WTC11 (cell line): ENCODE results near the gene KCNH3. TPM values are rescaled to one million over a fixed set of nuclear protein-coding genes. Genes with fewer than 3 reads are reported as not detected.

Source experiments
- ATAC-seq: fragments of 200-7000 bp; cut with Tn5 transposase; 2 replicates; pipeline ENCODE4 v1.10.0; 2021; ENCODE audit warnings: mild to moderate bottlenecking, moderate library complexity
- CTCF ChIA-PET: fragments of 300-600 bp; sonication (Branson Sonifier 250); formaldehyde crosslinking; loops from one replicate; lab custom pipeline; 2021; ENCODE audit warnings: antibody characterized with exemption; lab: Charles Lee
- POLR2A ChIA-PET: fragments of 350-600 bp; sonication (Branson Sonifier 250); formaldehyde crosslinking; loops from one replicate; lab custom pipeline; 2021; ENCODE audit warnings: antibody characterized with exemption; lab: Charles Lee
- DNase-seq: peaks from one replicate; pipeline ENCODE4 v3.0.0; 2021; ENCODE audit warnings: low spot score
- H3K27ac Mint-ChIP-seq: 2 replicates; pipeline ENCODE4 v1.8.0; 2021; ENCODE audit warnings: mixed read lengths
- H3K27me3 Mint-ChIP-seq: 2 replicates; pipeline ENCODE4 v1.8.0; 2021; ENCODE audit warnings: low read depth, mild to moderate bottlenecking, moderate library complexity, mixed read lengths
- H3K36me3 Mint-ChIP-seq: 2 replicates; pipeline ENCODE4 v1.8.0; 2021; ENCODE audit warnings: mixed read lengths
- H3K4me1 Mint-ChIP-seq: 2 replicates; pipeline ENCODE4 v1.8.0; 2022; ENCODE audit warnings: mixed read lengths
- H3K4me3 Mint-ChIP-seq: 2 replicates; pipeline ENCODE4 v1.8.0; 2021; ENCODE audit warnings: mild to moderate bottlenecking, moderate library complexity, mixed read lengths
- H3K9me3 Mint-ChIP-seq: 2 replicates; pipeline ENCODE4 v1.8.0; 2021; ENCODE audit warnings: mixed read lengths
- EMX1 ChIP-seq: fragments of 250-450 bp; sonication (Bioruptor Pico); IDR thresholded peaks from 2 replicates; pipeline ENCODE4 v1.8.0; 2021; ENCODE audit warnings: mild to moderate bottlenecking
- FOXJ3 ChIP-seq: sonication (generic); formaldehyde crosslinking; IDR thresholded peaks from 2 replicates; pipeline ENCODE4 v1.9.0; 2021; ENCODE audit warnings: missing genetic modification reagents, mild to moderate bottlenecking, borderline replicate concordance
- KAT7 ChIP-seq: sonication (generic); formaldehyde crosslinking; IDR thresholded peaks from 2 replicates; pipeline ENCODE4 v1.8.1; 2023; ENCODE audit warnings: missing genetic modification reagents, mild to moderate bottlenecking, borderline replicate concordance
- NFE2L1 ChIP-seq: sonication (generic); formaldehyde crosslinking; IDR thresholded peaks from 2 replicates; pipeline ENCODE4 v1.8.1; 2023; ENCODE audit warnings: missing genetic modification reagents
- NFYB ChIP-seq: sonication (generic); formaldehyde crosslinking; conservative IDR thresholded peaks from 2 replicates; pipeline ENCODE4 v1.8.0; 2022; ENCODE audit warnings: low read depth, missing genetic modification reagents
- TCF7 ChIP-seq: sonication (generic); formaldehyde crosslinking; IDR thresholded peaks from 2 replicates; pipeline ENCODE4 v1.8.0; 2022; ENCODE audit warnings: mild to moderate bottlenecking, low read depth, missing genetic modification reagents, moderate library complexity
- TP53 ChIP-seq: sonication (generic); formaldehyde crosslinking; IDR thresholded peaks from 2 replicates; pipeline ENCODE4 v1.8.1; 2023; ENCODE audit warnings: mild to moderate bottlenecking, missing genetic modification reagents
- ZNF232 ChIP-seq: sonication (generic); formaldehyde crosslinking; IDR thresholded peaks from 2 replicates; pipeline ENCODE4 v1.8.0; 2022; ENCODE audit warnings: mild to moderate bottlenecking, missing genetic modification reagents
- total RNA-seq: library from RNA; stranded (reverse); gene quantifications from 3 replicates; pipeline ENCODE4 v1.2.3, GENCODE V29; 2021
- TF ChIP-seq, protein P1 (sequence below): fragments of 250-450 bp; sonication (Bioruptor Pico); IDR thresholded peaks from 2 replicates; pipeline ENCODE4 v1.9.0; 2021; ENCODE audit warnings: mild to moderate bottlenecking
- TF ChIP-seq, protein P2 (sequence below): sonication (generic); formaldehyde crosslinking; IDR thresholded peaks from 2 replicates; pipeline ENCODE4 v1.8.0; 2023; ENCODE audit warnings: missing genetic modification reagents, mild to moderate bottlenecking, borderline replicate concordance
- TF ChIP-seq, protein P3 (sequence below): sonication (generic); formaldehyde crosslinking; IDR thresholded peaks from 2 replicates; pipeline ENCODE4 v1.8.0; 2023; ENCODE audit warnings: missing genetic modification reagents
- TF ChIP-seq, protein P4 (sequence below): fragments of 250-450 bp; sonication (Bioruptor Pico); conservative IDR thresholded peaks from 2 replicates; pipeline ENCODE4 v1.9.0; 2021; ENCODE audit warnings: mild to moderate bottlenecking
- TF ChIP-seq, protein P5 (sequence below): sonication (generic); formaldehyde crosslinking; conservative IDR thresholded peaks from 2 replicates; pipeline ENCODE4 v1.8.1; 2023; ENCODE audit warnings: mild to moderate bottlenecking, low read depth, missing genetic modification reagents, moderate library complexity
- TF ChIP-seq, protein P6 (sequence below): sonication (generic); formaldehyde crosslinking; IDR thresholded peaks from 2 replicates; pipeline ENCODE4 v1.8.0; 2022; ENCODE audit warnings: mild to moderate bottlenecking, missing genetic modification reagents
- TF ChIP-seq, protein P7 (sequence below): sonication (generic); formaldehyde crosslinking; IDR thresholded peaks from 2 replicates; pipeline ENCODE4 v1.8.1; 2022; ENCODE audit warnings: mild to moderate bottlenecking, moderate library complexity, missing genetic modification reagents

Gene KCNH3
- total RNA-seq, 1 experiment from 2014 or later = 0.44 TPM

DNA sequence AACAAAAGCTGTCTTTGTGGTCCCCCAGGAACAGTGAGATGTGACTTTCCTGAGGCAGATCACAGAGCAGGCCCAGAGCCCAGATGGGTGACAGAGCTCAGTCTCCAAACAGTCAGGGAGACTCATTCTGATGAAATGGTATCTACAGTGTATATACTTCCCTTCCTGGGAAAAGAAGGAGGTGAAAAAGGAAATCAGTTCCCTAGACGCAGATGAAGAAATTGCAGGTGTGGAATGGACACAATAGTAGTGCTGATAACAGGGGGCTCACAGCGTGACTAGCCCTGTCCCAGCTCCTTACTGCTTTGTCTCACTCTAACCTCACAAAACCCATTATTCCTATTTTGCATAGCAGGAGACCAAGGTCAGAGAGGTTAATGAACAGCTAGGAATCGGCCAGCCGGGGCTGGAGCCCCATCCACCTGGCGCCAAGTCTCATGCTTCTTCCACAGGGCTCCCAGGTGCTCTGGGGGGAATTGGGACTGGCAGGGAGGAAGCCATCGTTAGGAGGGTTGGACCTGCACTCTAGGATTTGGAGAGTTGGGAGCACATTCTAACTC is 11.9 kb downstream of the KCNH3 start:
- Mint-ChIP-seq H3K27me3 (peaks cover 61% of the 10 kb centered on the region), H3K36me3 (no peaks in the 10 kb centered on the region), H3K4me3 (no peak overlapping the region), H3K4me1 (peaks cover 3% of the 10 kb centered on the region; the same call in 1 of the 2 replicates), H3K9me3 (no peaks in the 10 kb centered on the region), H3K27ac (no peak overlapping the region)
- TF ChIP-seq TP53 (CRISPR knock-in tag) (no peak), NFE2L1 (CRISPR knock-in tag) (no peak), NFYB (CRISPR knock-in tag) (no peak), ZNF232 (no peak)
- TF ChIP-seq, protein P1, sequence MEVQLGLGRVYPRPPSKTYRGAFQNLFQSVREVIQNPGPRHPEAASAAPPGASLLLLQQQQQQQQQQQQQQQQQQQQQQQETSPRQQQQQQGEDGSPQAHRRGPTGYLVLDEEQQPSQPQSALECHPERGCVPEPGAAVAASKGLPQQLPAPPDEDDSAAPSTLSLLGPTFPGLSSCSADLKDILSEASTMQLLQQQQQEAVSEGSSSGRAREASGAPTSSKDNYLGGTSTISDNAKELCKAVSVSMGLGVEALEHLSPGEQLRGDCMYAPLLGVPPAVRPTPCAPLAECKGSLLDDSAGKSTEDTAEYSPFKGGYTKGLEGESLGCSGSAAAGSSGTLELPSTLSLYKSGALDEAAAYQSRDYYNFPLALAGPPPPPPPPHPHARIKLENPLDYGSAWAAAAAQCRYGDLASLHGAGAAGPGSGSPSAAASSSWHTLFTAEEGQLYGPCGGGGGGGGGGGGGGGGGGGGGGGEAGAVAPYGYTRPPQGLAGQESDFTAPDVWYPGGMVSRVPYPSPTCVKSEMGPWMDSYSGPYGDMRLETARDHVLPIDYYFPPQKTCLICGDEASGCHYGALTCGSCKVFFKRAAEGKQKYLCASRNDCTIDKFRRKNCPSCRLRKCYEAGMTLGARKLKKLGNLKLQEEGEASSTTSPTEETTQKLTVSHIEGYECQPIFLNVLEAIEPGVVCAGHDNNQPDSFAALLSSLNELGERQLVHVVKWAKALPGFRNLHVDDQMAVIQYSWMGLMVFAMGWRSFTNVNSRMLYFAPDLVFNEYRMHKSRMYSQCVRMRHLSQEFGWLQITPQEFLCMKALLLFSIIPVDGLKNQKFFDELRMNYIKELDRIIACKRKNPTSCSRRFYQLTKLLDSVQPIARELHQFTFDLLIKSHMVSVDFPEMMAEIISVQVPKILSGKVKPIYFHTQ (CRISPR knock-in tag) = no peak
- DNase-seq (no peak), ATAC-seq (no peak)
- CTCF ChIA-PET = interaction anchor here (0.6 to 7.8 kb wide), 10 partner anchors 16 to 412 kb away, joined by 3 to 99 read pairs (median 6); partner anchors contain the start of genes DNAJC22 and TMBIM6
- POLR2A ChIA-PET = no interaction called here

DNA sequence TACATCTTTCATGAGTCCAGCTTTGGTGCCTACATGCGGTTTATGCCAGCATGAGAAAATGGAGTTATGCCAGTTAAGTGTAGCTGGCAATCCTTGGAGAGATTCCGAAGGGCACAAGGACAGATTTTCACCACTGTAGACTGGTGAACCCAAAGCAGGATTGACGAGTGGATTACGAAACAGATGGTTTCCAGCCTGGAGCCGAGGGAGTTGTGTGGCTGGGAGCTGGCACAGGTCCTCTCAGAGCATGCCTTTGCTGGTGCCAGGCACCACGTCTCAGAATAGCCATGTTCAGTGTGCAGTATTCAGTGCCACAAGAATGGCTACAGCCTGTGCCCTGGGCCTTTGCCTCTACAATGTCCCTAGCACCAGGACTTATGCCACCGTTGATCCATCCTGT is 13.2 kb downstream of the KCNH3 start:
- ATAC-seq = no peak

More for the DNA sequence above, 13.2 kb downstream of the KCNH3 start:
- DNase-seq = no peak
- Mint-ChIP-seq H3K4me1 (peaks cover 3% of the 10 kb centered on the region; the same call in 1 of the 2 replicates), H3K9me3 (no peaks in the 10 kb centered on the region), H3K27ac (no peak overlapping the region), H3K27me3 (peaks cover 49% of the 10 kb centered on the region), H3K36me3 (no peaks in the 10 kb centered on the region), H3K4me3 (no peak overlapping the region)
- ChIA-PET POLR2A (no interaction called here), CTCF (interaction anchor here (1.1 to 7.8 kb wide), 13 partner anchors 9 to 220 kb away, joined by 4 to 99 read pairs (median 21); partner anchors contain the start of genes DNAJC22, KCNH3, PRPF40B and SPATS2)
- TF ChIP-seq, protein P2, sequence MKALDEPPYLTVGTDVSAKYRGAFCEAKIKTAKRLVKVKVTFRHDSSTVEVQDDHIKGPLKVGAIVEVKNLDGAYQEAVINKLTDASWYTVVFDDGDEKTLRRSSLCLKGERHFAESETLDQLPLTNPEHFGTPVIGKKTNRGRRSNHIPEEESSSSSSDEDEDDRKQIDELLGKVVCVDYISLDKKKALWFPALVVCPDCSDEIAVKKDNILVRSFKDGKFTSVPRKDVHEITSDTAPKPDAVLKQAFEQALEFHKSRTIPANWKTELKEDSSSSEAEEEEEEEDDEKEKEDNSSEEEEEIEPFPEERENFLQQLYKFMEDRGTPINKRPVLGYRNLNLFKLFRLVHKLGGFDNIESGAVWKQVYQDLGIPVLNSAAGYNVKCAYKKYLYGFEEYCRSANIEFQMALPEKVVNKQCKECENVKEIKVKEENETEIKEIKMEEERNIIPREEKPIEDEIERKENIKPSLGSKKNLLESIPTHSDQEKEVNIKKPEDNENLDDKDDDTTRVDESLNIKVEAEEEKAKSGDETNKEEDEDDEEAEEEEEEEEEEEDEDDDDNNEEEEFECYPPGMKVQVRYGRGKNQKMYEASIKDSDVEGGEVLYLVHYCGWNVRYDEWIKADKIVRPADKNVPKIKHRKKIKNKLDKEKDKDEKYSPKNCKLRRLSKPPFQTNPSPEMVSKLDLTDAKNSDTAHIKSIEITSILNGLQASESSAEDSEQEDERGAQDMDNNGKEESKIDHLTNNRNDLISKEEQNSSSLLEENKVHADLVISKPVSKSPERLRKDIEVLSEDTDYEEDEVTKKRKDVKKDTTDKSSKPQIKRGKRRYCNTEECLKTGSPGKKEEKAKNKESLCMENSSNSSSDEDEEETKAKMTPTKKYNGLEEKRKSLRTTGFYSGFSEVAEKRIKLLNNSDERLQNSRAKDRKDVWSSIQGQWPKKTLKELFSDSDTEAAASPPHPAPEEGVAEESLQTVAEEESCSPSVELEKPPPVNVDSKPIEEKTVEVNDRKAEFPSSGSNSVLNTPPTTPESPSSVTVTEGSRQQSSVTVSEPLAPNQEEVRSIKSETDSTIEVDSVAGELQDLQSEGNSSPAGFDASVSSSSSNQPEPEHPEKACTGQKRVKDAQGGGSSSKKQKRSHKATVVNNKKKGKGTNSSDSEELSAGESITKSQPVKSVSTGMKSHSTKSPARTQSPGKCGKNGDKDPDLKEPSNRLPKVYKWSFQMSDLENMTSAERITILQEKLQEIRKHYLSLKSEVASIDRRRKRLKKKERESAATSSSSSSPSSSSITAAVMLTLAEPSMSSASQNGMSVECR = no peak
- TF ChIP-seq TCF7 (no peak), EMX1 (no peak), FOXJ3 (no peak), NFE2L1 (CRISPR knock-in tag) (no peak), KAT7 (no peak)
- TF ChIP-seq, protein P3, sequence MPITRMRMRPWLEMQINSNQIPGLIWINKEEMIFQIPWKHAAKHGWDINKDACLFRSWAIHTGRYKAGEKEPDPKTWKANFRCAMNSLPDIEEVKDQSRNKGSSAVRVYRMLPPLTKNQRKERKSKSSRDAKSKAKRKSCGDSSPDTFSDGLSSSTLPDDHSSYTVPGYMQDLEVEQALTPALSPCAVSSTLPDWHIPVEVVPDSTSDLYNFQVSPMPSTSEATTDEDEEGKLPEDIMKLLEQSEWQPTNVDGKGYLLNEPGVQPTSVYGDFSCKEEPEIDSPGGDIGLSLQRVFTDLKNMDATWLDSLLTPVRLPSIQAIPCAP (CRISPR knock-in tag) = no peak
- TF ChIP-seq, protein P4, sequence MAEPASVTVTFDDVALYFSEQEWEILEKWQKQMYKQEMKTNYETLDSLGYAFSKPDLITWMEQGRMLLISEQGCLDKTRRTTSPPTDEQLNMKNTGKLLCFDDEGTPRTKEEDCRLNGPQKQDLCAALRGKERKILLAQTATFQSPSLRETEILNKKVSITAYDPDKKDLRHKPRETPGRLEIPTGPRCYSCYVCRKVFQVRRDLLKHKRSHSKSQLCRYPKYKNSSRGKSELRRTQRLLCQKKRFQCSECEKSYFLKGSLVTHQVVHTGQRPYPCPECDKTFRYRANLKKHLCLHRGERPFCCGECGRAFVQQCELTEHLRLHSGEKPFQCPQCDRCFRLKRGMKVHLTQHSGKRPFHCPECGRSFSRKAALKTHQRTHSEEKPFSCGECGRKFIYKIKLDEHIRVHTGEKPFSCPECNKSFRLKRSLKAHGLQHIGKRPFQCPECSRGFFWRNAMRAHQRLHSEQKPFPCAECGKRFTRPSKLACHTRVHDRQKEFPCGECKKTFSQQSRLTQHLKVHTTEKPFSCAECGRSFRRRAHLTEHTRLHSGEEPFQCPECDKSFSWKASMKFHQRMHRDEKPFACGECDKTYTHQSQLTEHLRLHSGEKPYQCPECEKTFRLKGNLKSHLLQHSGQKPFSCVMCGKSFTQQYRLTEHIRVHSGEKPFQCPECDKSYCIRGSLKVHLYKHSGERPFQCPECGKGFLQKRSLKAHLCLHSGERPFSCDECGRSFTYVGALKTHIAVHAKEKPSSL (CRISPR knock-in tag) = no peak
- TF ChIP-seq, protein P5, sequence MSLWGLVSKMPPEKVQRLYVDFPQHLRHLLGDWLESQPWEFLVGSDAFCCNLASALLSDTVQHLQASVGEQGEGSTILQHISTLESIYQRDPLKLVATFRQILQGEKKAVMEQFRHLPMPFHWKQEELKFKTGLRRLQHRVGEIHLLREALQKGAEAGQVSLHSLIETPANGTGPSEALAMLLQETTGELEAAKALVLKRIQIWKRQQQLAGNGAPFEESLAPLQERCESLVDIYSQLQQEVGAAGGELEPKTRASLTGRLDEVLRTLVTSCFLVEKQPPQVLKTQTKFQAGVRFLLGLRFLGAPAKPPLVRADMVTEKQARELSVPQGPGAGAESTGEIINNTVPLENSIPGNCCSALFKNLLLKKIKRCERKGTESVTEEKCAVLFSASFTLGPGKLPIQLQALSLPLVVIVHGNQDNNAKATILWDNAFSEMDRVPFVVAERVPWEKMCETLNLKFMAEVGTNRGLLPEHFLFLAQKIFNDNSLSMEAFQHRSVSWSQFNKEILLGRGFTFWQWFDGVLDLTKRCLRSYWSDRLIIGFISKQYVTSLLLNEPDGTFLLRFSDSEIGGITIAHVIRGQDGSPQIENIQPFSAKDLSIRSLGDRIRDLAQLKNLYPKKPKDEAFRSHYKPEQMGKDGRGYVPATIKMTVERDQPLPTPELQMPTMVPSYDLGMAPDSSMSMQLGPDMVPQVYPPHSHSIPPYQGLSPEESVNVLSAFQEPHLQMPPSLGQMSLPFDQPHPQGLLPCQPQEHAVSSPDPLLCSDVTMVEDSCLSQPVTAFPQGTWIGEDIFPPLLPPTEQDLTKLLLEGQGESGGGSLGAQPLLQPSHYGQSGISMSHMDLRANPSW (CRISPR knock-in tag) = no peak
- TF ChIP-seq, protein P6, sequence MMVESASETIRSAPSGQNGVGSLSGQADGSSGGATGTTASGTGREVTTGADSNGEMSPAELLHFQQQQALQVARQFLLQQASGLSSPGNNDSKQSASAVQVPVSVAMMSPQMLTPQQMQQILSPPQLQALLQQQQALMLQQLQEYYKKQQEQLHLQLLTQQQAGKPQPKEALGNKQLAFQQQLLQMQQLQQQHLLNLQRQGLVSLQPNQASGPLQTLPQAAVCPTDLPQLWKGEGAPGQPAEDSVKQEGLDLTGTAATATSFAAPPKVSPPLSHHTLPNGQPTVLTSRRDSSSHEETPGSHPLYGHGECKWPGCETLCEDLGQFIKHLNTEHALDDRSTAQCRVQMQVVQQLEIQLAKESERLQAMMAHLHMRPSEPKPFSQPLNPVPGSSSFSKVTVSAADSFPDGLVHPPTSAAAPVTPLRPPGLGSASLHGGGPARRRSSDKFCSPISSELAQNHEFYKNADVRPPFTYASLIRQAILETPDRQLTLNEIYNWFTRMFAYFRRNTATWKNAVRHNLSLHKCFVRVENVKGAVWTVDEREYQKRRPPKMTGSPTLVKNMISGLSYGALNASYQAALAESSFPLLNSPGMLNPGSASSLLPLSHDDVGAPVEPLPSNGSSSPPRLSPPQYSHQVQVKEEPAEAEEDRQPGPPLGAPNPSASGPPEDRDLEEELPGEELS = no peak
- TF ChIP-seq, protein P7, sequence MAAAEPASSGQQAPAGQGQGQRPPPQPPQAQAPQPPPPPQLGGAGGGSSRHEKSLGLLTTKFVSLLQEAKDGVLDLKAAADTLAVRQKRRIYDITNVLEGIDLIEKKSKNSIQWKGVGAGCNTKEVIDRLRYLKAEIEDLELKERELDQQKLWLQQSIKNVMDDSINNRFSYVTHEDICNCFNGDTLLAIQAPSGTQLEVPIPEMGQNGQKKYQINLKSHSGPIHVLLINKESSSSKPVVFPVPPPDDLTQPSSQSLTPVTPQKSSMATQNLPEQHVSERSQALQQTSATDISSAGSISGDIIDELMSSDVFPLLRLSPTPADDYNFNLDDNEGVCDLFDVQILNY (CRISPR knock-in tag) = no peak
